HG02623 (cell line): ENCODE measurements around the gene DEPDC1.
"Not testable (repeated sequence)": the region's sequence is repeated elsewhere in the genome, so short reads cannot be mapped to it uniquely, and the experiment has no call there.

Source experiments
- ATAC-seq: cut with Tn5 transposase; IDR thresholded peaks from one replicate; pipeline ENCODE4 v1.9.1; 2021; ENCODE audit warnings: moderate library complexity; ENCODE audit not compliant: unreplicated experiment

DEPDC1 gene

DNA sequence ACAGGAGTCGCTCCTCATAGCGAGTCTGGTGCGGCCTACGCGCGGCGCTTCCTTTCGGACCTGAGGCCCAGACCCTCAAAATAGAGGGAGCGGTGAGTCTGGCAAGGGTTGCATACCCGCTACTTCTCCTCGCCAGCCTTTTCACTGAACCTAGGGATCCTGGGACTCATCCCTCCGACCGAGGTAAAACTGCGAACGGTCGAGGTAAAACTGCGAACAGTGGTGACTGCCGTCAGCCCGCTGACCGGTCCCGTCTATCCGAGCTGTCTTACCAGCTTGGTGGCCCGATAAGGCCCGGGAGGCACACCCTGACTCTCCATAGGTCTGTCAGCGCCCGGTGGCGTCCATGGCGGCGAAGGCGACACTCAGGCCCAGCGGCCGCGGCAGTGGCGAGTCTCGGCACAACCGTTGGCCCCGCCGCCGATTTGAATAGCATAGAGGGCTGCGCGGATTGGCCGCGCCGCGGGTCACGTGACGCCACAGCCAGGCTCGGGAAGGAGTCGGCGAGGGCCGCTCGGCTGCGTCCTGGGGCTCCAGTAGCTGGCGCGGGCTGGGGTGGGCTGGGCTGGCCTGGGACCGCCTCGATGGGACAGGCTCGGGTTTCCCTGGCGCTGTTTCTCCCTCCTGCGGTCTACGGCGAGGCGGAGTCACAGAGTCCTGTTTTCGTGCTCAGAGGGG lies at the start of gene DEPDC1:
TSS of gene DEPDC1 (minus strand) at position 403 of the 678 bp plus-strand sequence. CDS start at position 320, 83 bp downstream.
- ATAC-seq, result peak; percentile 97

GRCh38 chr1:68544651-68545050 lies 47.8 kb upstream of the DEPDC1 start:
- no peak for ATAC-seq

DNA sequence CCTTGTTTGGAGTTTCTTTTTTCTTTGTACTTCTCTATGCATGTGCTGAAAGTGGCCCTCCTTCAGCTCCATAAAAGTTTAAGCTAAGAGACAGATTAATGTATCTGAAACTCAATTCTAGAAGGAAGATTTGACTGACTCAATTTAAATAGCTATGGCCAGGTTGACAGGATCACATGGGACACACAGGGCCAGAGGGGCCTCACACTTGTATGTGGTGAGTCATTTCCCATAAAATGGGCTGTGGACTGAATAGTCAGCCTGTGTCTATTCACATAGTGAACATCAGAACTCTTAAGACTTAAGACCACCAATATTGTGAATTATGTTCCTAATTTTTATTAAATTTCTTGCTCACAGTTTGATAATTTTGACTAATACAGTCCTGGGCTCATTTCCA lies 45.7 kb upstream of the DEPDC1 start:
- ATAC-seq, result no peak

GRCh38 chr1:68538941-68539340 lies 42.1 kb upstream of the DEPDC1 start:
- no peak for ATAC-seq

- no peak for ATAC-seq
Measured at GRCh38 chr1:68528243-68528642, 31.4 kb upstream of the DEPDC1 start.

DNA sequence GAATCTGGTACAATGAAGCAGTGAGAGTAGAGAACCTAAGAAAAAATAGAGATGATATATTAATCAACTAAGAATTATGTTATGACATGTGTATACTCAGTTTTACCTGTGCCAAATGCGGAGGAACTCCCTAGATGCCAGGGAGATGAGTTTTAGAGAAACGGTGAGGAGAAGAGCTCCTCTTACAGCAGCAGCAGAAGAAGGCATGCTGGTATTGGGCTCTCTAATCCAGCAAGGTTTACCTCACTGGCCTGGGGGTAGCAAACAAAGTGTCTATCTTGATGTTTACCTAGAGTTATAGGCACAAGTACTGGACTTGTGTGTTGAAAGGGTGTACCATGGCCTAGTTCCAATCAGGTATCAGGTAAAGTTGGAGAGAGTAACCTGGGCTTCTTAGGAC lies 28.9 kb upstream of the DEPDC1 start:
- no peak for ATAC-seq

DNA sequence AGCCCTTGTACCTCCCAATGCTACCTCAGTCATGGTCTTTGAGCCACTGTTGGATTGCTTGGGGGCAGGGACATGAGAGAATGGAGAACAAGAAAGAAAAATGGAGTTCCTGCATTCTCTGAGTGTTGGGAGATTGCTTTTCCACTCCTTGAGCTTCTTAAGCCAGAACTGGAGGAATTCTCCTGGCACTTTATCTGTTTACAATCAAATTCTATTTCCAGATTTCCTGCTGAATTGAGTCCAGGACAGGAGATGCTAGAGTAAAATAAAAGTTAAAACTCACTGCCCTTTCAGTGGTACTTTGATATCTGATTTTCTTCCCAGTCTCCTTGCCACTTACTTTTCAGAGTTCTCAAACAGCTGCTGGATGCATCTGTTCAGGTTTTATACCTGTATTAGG lies 24.4 kb upstream of the DEPDC1 start:
- ATAC-seq, result no peak

GRCh38 chr1:68516066-68516465 lies 19.2 kb upstream of the DEPDC1 start:
- ATAC-seq, result no peak

DNA sequence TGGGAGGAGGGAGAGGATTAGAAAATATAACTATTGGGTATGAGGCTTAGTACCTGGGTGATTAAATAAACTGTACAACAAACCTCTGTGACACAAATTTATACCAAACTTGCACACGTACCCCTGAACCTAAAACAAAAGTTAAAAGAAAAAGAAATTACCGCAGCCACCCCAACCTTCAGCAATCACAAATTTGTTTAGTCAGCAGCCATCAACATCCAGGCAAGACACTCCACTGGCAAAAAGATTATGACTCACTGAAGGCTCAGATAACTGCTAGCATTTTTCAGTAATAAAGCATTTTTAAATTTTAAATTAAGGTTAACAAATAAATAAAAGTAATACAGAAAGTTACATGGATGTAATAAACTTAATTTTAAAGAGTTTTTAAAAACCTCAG lies 14.4 kb upstream of the DEPDC1 start:
- no peak for ATAC-seq

- ATAC-seq, result no peak
Measured at GRCh38 chr1:68506386-68506785, 9.5 kb upstream of the DEPDC1 start.

GRCh38 chr1:68503085-68503484 lies 6.2 kb upstream of the DEPDC1 start:
- no peak for ATAC-seq

DNA sequence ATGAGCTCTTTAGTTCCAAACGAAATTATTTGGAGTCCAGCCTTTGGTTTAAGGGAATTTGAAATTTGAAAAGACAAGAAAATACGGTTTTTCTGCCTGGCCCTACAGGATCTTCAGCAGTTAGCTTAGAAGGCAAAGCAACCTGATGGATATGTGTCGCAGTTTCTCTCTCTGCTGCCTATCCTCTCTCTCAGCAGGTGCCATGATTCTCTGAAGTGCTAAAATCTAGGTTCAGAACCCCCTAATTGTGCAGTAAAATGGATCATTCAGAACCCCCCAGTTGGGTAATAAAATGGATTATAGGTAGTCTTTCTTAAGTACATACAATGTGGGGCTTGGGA lies 446 bp upstream of the DEPDC1 start:
- no peak for ATAC-seq

DNA sequence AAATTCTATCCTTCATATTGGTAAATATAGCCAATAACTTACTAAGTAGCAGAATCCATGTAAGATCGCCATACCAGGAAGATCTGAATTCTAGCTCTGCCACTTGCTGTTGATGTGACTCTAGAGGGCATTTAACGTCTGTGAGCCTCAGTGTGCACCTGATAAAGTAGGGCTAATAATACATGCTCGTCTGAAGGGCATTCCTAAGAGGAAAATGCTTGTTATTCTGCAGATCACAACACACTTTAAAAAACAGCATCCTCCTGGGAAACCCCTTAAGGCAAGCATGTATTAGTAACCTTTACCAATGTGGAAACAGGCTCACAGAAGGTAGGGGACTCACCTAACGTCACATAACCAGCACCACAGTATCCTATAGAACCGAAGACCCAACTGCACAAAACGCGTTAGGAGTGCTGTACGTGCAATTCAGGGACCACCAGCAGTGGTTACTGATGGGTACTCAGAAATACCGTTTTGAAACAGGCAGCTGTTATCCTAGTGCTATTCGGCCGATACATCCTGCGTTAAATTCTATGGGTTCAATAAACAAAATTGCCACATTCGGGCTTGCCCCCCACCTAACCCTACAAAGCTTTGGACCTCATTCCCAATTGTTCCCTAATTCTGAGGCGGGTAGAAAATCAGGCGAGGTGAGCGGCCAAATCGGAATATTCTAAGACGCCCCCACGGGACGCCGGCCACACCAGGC lies 758 bp downstream of the DEPDC1 start:
- peak; percentile 14 for ATAC-seq

DNA sequence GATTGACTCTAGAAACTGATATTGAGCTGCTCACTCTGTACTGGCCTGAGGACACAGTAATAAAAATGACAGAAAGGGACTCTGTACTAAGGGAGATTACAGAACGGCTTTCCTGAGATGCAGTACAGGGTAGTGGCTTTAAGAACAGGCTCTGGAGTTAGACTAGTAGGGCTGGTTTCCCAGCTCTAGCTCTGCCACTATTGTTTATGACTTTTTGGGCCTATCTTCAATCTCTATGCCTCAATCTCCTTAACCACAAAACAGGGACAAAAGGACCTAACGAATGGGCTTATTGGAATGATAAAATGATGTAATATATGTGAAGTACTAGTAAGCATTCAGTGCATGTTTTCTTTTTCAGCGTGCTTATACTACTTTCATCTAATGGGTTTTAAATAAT lies 1.4 kb downstream of the DEPDC1 start:
- no peak for ATAC-seq

DNA sequence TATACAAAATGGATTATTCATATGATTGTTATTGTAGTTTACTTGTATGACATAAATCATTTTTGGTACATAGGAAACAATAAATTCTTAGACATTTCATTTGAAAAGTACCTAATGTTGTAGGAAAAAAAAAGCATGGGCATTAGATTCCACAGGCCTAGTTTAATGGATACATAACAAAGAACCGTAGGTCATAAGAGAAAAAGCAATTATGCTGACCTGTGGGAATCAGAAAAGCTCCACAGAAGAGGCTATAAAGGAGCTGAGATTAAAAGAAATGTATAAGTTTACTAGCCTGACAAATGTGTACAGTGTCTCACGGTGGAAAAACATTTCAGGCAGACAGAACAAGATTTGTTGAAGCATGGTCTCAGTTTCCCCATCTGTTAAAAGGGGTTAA lies 3.7 kb downstream of the DEPDC1 start:
- no peak for ATAC-seq

GRCh38 chr1:68492255-68492654 lies 4.6 kb downstream of the DEPDC1 start:
- not testable (repeated sequence) for ATAC-seq

DNA sequence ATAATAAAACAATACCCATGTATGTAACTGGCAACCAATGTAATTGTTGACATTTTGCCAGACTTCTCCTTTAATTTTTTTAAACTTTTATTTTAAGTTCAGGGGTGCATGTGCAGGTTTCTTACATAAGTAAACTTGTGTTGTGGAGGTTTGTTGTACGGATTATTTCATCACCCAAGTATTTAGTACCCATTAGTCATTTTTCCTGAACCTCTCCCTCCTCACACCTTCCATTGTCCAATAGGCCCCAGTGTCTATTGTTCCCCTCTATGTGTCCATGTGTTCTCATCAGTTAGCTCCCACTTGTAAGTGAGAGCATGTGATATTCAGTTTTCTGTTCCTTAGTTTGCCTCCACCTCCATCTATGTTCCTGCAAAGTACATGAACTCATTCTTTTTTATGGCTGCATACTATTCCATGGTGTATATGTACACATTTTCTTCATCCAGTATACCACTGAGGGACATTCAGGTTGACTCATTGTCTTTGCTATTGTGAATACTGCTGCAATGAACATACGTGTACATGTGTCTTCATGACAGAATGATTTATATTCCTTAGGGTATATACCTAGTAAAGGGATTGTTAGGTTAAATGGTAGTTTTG lies 6.7 kb downstream of the DEPDC1 start:
- ATAC-seq, result no peak

GRCh38 chr1:68485431-68486022 lies 11.4 kb downstream of the DEPDC1 start:
- ATAC-seq, result no peak

- no peak for ATAC-seq
Measured at GRCh38 chr1:68484618-68485017, 12.3 kb downstream of the DEPDC1 start.

DNA sequence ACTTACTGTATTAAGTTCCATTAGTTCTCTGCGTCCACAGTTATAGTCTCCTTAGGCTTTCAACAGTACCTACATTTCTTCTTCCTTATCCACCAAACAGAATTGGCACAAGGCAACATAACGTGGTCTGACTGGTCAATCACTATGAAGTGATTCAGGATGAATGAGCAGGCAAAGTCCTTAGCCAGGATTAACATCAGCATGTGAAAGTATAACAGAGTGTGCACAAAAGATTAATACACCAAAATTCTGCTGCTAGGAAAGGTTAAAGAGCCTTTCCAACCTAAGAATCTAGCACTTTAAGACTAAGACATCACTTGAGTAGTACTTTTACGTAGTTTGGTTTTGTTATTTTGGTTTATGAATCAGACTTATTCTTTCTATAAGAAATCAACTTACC lies 15.8 kb downstream of the DEPDC1 start:
- no peak for ATAC-seq

- ATAC-seq, result no peak
Measured at GRCh38 chr1:68479501-68479900, 17.4 kb downstream of the DEPDC1 start.

DNA sequence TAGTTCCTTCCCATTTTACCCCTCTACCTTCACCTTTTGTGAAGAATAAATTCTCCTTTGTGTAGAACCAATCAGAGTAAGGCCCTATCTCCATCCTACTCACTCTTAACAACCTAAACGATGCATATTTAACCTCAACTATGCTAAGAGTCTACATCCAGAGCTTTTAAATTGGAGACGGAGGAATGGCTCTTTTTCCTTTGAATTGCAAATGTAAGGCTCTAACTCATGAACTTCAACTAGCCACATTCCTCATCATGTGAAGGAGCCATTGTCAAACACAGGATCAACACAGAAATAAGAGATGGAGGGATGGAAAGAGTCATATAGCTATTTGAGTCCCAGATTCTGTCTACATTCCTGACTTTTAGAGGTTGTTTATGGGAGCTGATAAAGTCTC lies 18.2 kb downstream of the DEPDC1 start:
- no peak for ATAC-seq
